ENCODE measurements around the gene PLA2G10. TPM values are rescaled to one million over a fixed set of nuclear protein-coding genes. Genes with fewer than 3 reads are reported as not detected.

Gene PLA2G10
- total and polyA plus RNA-seq, 9 of the 15 experiments (the other 6 are each of a cell fraction or from before 2014, with no cell fraction given) = not detected

DNA sequence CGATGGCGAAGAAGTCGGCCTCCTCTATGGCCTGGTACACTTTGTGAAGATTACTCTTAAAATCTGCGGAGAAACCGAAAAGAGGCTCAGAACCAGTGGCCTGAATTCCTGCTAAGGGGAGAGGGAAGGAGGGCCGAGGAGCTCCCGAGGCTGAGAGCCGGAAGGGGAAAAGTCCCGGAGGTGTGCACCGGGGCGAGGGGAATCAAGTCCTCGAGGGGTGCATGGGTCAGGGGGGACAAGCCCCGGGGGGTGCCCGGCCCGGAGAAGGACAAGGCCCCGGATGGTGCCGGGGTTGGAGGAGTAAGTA, 64.5 kb downstream of the PLA2G10 start (continued):
- TF ChIP-seq, protein P1, sequence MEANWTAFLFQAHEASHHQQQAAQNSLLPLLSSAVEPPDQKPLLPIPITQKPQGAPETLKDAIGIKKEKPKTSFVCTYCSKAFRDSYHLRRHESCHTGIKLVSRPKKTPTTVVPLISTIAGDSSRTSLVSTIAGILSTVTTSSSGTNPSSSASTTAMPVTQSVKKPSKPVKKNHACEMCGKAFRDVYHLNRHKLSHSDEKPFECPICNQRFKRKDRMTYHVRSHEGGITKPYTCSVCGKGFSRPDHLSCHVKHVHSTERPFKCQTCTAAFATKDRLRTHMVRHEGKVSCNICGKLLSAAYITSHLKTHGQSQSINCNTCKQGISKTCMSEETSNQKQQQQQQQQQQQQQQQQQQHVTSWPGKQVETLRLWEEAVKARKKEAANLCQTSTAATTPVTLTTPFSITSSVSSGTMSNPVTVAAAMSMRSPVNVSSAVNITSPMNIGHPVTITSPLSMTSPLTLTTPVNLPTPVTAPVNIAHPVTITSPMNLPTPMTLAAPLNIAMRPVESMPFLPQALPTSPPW (CRISPR knock-in tag; IDR thresholded peaks at IDR 0.05) = no peak
- TF ChIP-seq RNF2 (IDR thresholded peaks at IDR 0.05) (no peak), NR4A1 (CRISPR knock-in tag; IDR thresholded peaks at IDR 0.05) (no peak), NR4A1 (tag; IDR thresholded peaks at IDR 0.05) (no peak), ARHGAP35 (IDR thresholded peaks at IDR 0.05; ENCODE audit: partially characterized antibody) (no peak), CREBBP (IDR thresholded peaks at IDR 0.05; ENCODE audit: low read depth, low read length) (no peak), MYNN (IDR thresholded peaks at IDR 0.05) (no peak), MYNN (CRISPR knock-in tag; IDR thresholded peaks at IDR 0.05) (no peak), RBM14 (IDR thresholded peaks at IDR 0.05; ENCODE audit: borderline replicate concordance, insufficient read depth, low read depth, low read length) (no peak), ZNF263 (CRISPR knock-in tag; IDR thresholded peaks at IDR 0.05; ENCODE audit: borderline replicate concordance) (0 out of 2 replicates have a peak, but pooled peaks have one; percentile 1), ZEB2 (IDR thresholded peaks at IDR 0.05) (no peak), ZNF507 (tag; conservative IDR thresholded peaks at IDR 0.05) (no peak), MAZ (CRISPR knock-in tag; conservative IDR thresholded peaks at IDR 0.05 in 1 of 2, IDR thresholded peaks at IDR 0.05 in 1 of 2) (no peak), NR3C1 (CRISPR knock-in tag; IDR thresholded peaks at IDR 0.05) (no peak)
- TF ChIP-seq, protein P2, sequence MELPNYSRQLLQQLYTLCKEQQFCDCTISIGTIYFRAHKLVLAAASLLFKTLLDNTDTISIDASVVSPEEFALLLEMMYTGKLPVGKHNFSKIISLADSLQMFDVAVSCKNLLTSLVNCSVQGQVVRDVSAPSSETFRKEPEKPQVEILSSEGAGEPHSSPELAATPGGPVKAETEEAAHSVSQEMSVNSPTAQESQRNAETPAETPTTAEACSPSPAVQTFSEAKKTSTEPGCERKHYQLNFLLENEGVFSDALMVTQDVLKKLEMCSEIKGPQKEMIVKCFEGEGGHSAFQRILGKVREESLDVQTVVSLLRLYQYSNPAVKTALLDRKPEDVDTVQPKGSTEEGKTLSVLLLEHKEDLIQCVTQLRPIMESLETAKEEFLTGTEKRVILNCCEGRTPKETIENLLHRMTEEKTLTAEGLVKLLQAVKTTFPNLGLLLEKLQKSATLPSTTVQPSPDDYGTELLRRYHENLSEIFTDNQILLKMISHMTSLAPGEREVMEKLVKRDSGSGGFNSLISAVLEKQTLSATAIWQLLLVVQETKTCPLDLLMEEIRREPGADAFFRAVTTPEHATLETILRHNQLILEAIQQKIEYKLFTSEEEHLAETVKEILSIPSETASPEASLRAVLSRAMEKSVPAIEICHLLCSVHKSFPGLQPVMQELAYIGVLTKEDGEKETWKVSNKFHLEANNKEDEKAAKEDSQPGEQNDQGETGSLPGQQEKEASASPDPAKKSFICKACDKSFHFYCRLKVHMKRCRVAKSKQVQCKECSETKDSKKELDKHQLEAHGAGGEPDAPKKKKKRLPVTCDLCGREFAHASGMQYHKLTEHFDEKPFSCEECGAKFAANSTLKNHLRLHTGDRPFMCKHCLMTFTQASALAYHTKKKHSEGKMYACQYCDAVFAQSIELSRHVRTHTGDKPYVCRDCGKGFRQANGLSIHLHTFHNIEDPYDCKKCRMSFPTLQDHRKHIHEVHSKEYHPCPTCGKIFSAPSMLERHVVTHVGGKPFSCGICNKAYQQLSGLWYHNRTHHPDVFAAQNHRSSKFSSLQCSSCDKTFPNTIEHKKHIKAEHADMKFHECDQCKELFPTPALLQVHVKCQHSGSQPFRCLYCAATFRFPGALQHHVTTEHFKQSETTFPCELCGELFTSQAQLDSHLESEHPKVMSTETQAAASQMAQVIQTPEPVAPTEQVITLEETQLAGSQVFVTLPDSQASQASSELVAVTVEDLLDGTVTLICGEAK (IDR thresholded peaks at IDR 0.05) = 0 out of 2 replicates have a peak, but pooled peaks have one; percentile 7
- TF ChIP-seq, protein P2 (CRISPR knock-in tag; IDR thresholded peaks at IDR 0.05) = no peak
